ENCODE results near the gene SH3BGRL. TPM values are rescaled to one million over a fixed set of nuclear protein-coding genes. Genes with fewer than 3 reads are reported as not detected.

SH3BGRL gene
- total and polyA plus RNA-seq, 10 of the 15 experiments (the other 5 are each of a cell fraction or from before 2014, with no cell fraction given), result 75.6 to 178 (median 122) TPM

DNA sequence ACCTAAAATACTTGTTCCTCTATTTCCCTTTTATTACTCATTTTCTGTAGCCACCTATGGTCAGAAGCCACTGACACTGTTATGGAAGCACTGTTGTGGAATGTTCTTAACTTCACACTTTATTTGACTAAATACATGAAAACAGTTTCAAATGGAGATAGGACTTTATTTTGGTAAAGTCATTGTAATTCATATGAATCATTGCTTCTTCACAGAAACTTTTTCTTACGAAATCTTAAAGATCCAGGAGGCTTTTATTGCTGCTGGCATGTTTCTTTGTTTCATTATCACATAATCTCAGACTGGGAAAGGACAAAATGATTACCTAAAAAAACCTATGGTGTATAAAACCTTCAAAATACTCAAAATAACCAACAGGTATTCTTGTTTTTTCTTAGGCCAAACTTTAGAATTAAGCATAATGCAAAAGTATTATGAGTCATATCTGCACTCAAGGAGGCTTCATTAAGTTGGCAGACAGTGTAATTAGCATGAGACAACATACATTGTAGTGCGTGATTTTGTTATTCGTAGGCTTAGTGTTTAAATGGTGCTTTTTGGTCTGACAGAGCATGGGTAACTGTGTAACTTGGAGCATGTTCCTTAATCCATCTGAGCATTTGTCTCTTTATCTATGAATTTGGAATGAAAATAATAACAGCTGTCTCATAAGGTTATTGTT, 58.0 kb downstream of the SH3BGRL start:
- Histone ChIP-seq H3K4me2 (ENCODE audit: control insufficient read depth, insufficient read depth) (no peak overlapping the region), H3K79me2 (ENCODE audit: control insufficient read depth, insufficient read depth, low read length) (no peaks in the 10 kb centered on the region), H3K9ac (ENCODE audit: control insufficient read depth, insufficient read depth, low read length) (no peak overlapping the region), H3K36me3 (ENCODE audit: control insufficient read depth in 2 of 2, insufficient read depth in 2 of 2, low read length in 1 of 2) (no peaks in the 10 kb centered on the region), H2AFZ (ENCODE audit: control insufficient read depth, low read depth, low read length) (no peak overlapping the region), H3K9me3 (replicated peaks; ENCODE audit: control insufficient read depth, insufficient read depth, low read length) (no peaks in the 10 kb centered on the region), H3K4me3 (no peak overlapping the region), H3K27ac (ENCODE audit: control insufficient read depth, insufficient read depth) (no peak overlapping the region), H4K20me1 (ENCODE audit: control insufficient read depth, insufficient read depth) (no peaks in the 10 kb centered on the region), H3K27me3 (replicated peaks in 1 of 2; ENCODE audit: control insufficient read depth in 2 of 2, insufficient read depth in 2 of 2, low read length in 1 of 2) (no peaks in the 10 kb centered on the region), H3K4me1 (ENCODE audit: control insufficient read depth, insufficient read depth, low read length) (no peaks in the 10 kb centered on the region)
- 80% methylated on average over 3 of the region's 3 CpGs for WGBS (ENCODE audit: insufficient coverage, insufficient replicate concordance, low lambda C conversion rate, missing lambda C conversion rate)
- in situ Hi-C loops (cut with MboI) (no loop called here), intact Hi-C loops (cut with micrococcal nuclease; ENCODE audit: unreplicated experiment) (no loop called here)
- POLR2A ChIA-PET, result no interaction called here
- DNase-seq (ENCODE audit: low read depth, low spot score) (no peak), FAIRE-seq (no peak), ATAC-seq (no peak)
- CTCF ChIA-PET, result interaction anchor here (1.5 kb wide), 1 partner anchor 21 kb away, joined by 3 read pairs; no protein-coding TSS in a partner anchor
- SMC1A ChIA-PET (ENCODE audit: uncharacterized antibody, unreplicated experiment), result interaction anchor here (0.7 kb wide), 1 partner anchor 1610 kb away, joined by 3 read pairs; no protein-coding TSS in a partner anchor
- RAD21 ChIA-PET (ENCODE audit: unreplicated experiment), result no interaction called here
- no TSS peak for BruUV-seq (replicated peaks)
- TF ChIP-seq ZNF592 (IDR thresholded peaks at IDR 0.05), result no peak
- no peak for TF ChIP-seq PRDM15 (CRISPR knock-in tag; IDR thresholded peaks at IDR 0.05)
- no peak for TF ChIP-seq SMC3 (IDR thresholded peaks at IDR 0.05; ENCODE audit: borderline replicate concordance, low read length)
- TF ChIP-seq NFYB (IDR thresholded peaks at IDR 0.05; ENCODE audit: insufficient read depth, low read depth, low read length), result no peak
